T-cell (primary cell): ENCODE data around the gene POLE. TPM values are rescaled to one million over a fixed set of nuclear protein-coding genes. Genes with fewer than 3 reads are reported as not detected.
"Not testable (repeated sequence)": the region's sequence is repeated elsewhere in the genome, so short reads cannot be mapped to it uniquely, and the experiment has no call there.

Experiments used
- ATAC-seq, 4 experiments: fragments of 200-7000 bp in 3 of 4; fragments of 150-1000 bp in 1 of 4; cut with Tn5 transposase; replicated peaks in 1 of 4; 1 replicate in 3 of 4; 2 replicates in 1 of 4; pipeline ENCODE4 v1.10.0; 2021; ENCODE audit warnings: moderate library complexity in 3 of 4, mild to moderate bottlenecking in 2 of 4, moderate number of reproducible peaks in 1 of 4
- CTCF ChIA-PET, 2 donors: fragments of 300-600 bp; sonication (Branson Sonifier 250); formaldehyde crosslinking; loops; one replicate each; lab custom pipeline; 2022; ENCODE audit warnings: antibody characterized with exemption in 2 of 2; lab: Charles Lee
- POLR2A ChIA-PET, 2 donors: fragments of 300-600 bp; sonication (Branson Sonifier 250); formaldehyde crosslinking; loops; one replicate each; lab custom pipeline; 2022; ENCODE audit warnings: antibody characterized with exemption in 2 of 2; lab: Charles Lee
- DNase-seq, 35 experiments: peaks; one replicate each; pipeline versions ENCODE4 v3.0.0 to v3.0.0-alpha.2; 2013 to 2023
- H3K27ac ChIP-seq: one replicate; pipeline ENCODE4 v1.5.1; 2013; ENCODE audit warnings: low read length
- H3K27me3 ChIP-seq, 2 experiments: replicated peaks in 1 of 2; 1 replicate in 1 of 2; 2 replicates in 1 of 2; pipeline versions ENCODE4 v1.6.1 to v1.7.0; 2013; ENCODE audit warnings: low read length in 1 of 2, mixed read lengths in 1 of 2; ENCODE audit not compliant: control insufficient read depth in 2 of 2, insufficient read depth in 2 of 2; ENCODE audit errors: extremely low read depth in 1 of 2
- H3K36me3 ChIP-seq, 2 donors: 1 replicate in 1 of 2; 2 replicates in 1 of 2; pipeline versions ENCODE4 v1.6.1 to v1.7.0; 2013; ENCODE audit warnings: low read length in 1 of 2; ENCODE audit not compliant: control insufficient read depth in 2 of 2, insufficient read depth in 1 of 2; ENCODE audit errors: extremely low read depth in 1 of 2
- H3K4me1 ChIP-seq, 2 experiments: 1 replicate in 1 of 2; 2 replicates in 1 of 2; pipeline versions ENCODE4 v1.6.1 to v1.7.0; 2013; ENCODE audit warnings: low read length in 2 of 2, mixed read lengths in 1 of 2; ENCODE audit not compliant: insufficient read depth in 2 of 2, control insufficient read depth in 1 of 2; ENCODE audit errors: extremely low read depth in 1 of 2
- H3K4me3 ChIP-seq, 2 donors: 1 replicate in 1 of 2; 2 replicates in 1 of 2; pipeline versions ENCODE4 v1.5.1 to v1.7.0; 2013; ENCODE audit warnings: mild to moderate bottlenecking in 2 of 2, low read length in 1 of 2, moderate library complexity in 1 of 2; ENCODE audit not compliant: control insufficient read depth in 1 of 2; ENCODE audit errors: extremely low read depth in 1 of 2
- H3K9me3 ChIP-seq: 2 replicates; pipeline ENCODE4 v1.7.0; 2013
- H3K27ac Mint-ChIP-seq, 2 donors: one replicate each; pipeline ENCODE4 v1.8.0; 2020 to 2021; ENCODE audit warnings: mild to moderate bottlenecking in 2 of 2, mixed read lengths in 2 of 2
- H3K27me3 Mint-ChIP-seq, 2 donors: one replicate each; pipeline ENCODE4 v1.8.0; 2021 to 2022; ENCODE audit warnings: mixed read lengths in 2 of 2
- H3K36me3 Mint-ChIP-seq: one replicate; pipeline ENCODE4 v1.8.0; 2021; ENCODE audit warnings: mixed read lengths
- H3K4me1 Mint-ChIP-seq, 3 donors: one replicate each; pipeline ENCODE4 v1.8.0; 2020 to 2022; ENCODE audit warnings: mixed read lengths in 3 of 3, mild to moderate bottlenecking in 1 of 3
- H3K4me3 Mint-ChIP-seq, 3 donors: one replicate each; pipeline ENCODE4 v1.8.0; 2020 to 2022; ENCODE audit warnings: mild to moderate bottlenecking in 3 of 3, mixed read lengths in 3 of 3, moderate library complexity in 3 of 3
- H3K9me3 Mint-ChIP-seq, 3 donors: one replicate each; pipeline ENCODE4 v1.8.0; 2020 to 2022; ENCODE audit warnings: mixed read lengths in 3 of 3
- WGBS: methylation state at CpG from one replicate; pipeline ENCODE4 v1.1.5; 2013; ENCODE audit warnings: missing lambda C conversion rate; ENCODE audit not compliant: insufficient coverage; 5-methylcytosine and 5-hydroxymethylcytosine counted together
- total RNA-seq, 35 experiments: library from RNA in 6 of 35; stranded (reverse) in 6 of 35; fragments of 120-200 nt in 1 of 35; gene quantifications; one replicate each; pipeline versions ENCODE4 v1.2.1 to v1.2.4 and lab custom pipeline; 2013 to 2026

Gene POLE
- total RNA-seq, 5 donors from 2014 or later (not counting 1 experiment from before 2014, with no cell fraction given), result 43.6 to 70.4 (median 66.1) TPM

DNA sequence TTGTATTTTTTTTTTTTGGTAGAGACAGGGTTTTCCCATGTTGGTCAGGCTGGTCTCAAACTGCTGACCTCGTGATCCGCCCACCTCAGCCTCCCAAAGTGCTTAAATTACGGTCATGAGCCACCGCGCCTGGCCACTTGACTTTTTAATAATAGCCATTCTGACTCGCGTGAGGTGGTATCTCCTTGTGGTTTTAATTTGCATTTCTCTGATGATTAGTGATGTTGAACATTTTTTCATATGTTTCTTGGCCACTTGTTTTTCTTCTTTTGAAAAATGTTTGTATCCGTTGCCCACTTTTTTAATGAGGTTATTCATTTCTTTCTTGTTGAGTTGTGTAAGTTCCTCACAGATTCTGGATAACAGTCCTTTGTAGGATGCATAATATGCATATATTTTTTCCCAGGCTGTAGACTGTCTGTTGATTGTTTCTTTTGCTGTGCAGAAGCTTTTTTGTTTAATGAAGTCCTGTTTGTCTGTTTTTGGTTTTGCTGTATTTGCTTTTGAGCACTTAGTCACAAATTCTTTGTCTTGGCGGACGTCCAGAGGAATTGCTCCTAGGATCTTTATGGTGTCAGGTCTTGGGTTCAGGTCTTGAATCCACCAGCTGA, 13.2 kb upstream of the POLE start:
- no peak overlapping the region for H3K4me3 Mint-ChIP-seq
- Histone ChIP-seq H3K27ac (no peak overlapping the region), H3K27me3 (no peaks in the 10 kb centered on the region), H3K9me3 (no peaks in the 10 kb centered on the region), H3K4me3 (no peak overlapping the region), H3K4me1 (no peaks in the 10 kb centered on the region), H3K36me3 (peaks cover 4 to 14% of the 10 kb centered on the region in 2 donors)
- H3K27ac Mint-ChIP-seq, result no peak overlapping the region
- H3K36me3 Mint-ChIP-seq, result peaks cover 37% of the 10 kb centered on the region
- CTCF ChIA-PET, result no interaction called here
- no peaks in the 10 kb centered on the region for H3K27me3 Mint-ChIP-seq
- H3K9me3 Mint-ChIP-seq, result no peaks in the 10 kb centered on the region
- no peak for DNase-seq
- WGBS, result 87% methylated on average over 5 of the region's 10 CpGs
- H3K4me1 Mint-ChIP-seq, result peaks cover 0 to 5% (median 0%) of the 10 kb centered on the region in 3 donors
- no peak for ATAC-seq
- POLR2A ChIA-PET, result no interaction called here

DNA sequence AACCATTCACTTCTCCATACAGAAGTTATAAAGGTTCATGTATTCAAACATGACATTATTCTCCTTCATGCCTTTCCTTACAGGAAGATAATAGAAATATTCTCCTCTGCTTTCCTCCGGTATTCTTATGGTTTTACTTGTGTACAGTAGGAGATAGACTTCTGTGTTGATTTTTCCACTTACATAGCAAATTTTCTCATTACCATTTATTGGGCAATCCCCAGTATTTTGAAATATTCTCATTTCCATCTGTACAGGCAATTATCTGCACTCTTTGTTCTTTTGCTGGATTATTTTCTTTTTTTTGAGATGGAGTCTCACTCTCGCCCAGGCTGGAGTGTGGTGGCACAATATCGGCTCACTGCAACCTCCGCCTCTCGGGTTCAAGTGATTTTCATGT, 11.2 kb upstream of the POLE start:
- H3K4me1 Mint-ChIP-seq, result peaks cover 0 to 2% (median 0%) of the 10 kb centered on the region in 3 donors
- ChIA-PET CTCF (no interaction called here), POLR2A (no interaction called here)
- WGBS, result 100% methylated on average over 1 of the region's 5 CpGs
- no peak overlapping the region for H3K4me3 Mint-ChIP-seq
- no peak overlapping the region for H3K27ac ChIP-seq
- DNase-seq, result no peak
- no peak overlapping the region for H3K4me3 ChIP-seq
- H3K36me3 Mint-ChIP-seq, result peaks cover 24% of the 10 kb centered on the region
- no peak for ATAC-seq
- H3K27me3 ChIP-seq, result no peaks in the 10 kb centered on the region
- no peaks in the 10 kb centered on the region for H3K27me3 Mint-ChIP-seq
- H3K27ac Mint-ChIP-seq, result no peak overlapping the region
- H3K36me3 ChIP-seq, result peaks cover 4 to 14% of the 10 kb centered on the region in 2 donors
- no peaks in the 10 kb centered on the region for H3K9me3 Mint-ChIP-seq
- H3K4me1 ChIP-seq, result no peaks in the 10 kb centered on the region
- no peaks in the 10 kb centered on the region for H3K9me3 ChIP-seq

GRCh38 chr12:132695431-132695830, 8.3 kb upstream of the POLE start:
- Mint-ChIP-seq H3K4me1 (no peaks in the 10 kb centered on the region), H3K36me3 (peaks cover 22% of the 10 kb centered on the region), H3K27ac (no peak overlapping the region), H3K27me3 (no peaks in the 10 kb centered on the region), H3K4me3 (no peak overlapping the region), H3K9me3 (no peaks in the 10 kb centered on the region)
- DNase-seq (no peak), ATAC-seq (no peak)
- H3K36me3 ChIP-seq, result peaks cover 4 to 10% of the 10 kb centered on the region in 2 donors
- no peaks in the 10 kb centered on the region for H3K9me3 ChIP-seq
- ChIA-PET POLR2A (interaction anchor here in 1 of 2 donors (0.6 kb wide), 2 partner anchors 8 to 34 kb away, joined by 3 to 6 read pairs; no protein-coding TSS in a partner anchor), CTCF (interaction anchor here in 1 of 2 donors (0.7 kb wide), 1 partner anchor 12 kb away, joined by 3 read pairs; no protein-coding TSS in a partner anchor)
- no peaks in the 10 kb centered on the region for H3K4me1 ChIP-seq
- no peaks in the 10 kb centered on the region for H3K27me3 ChIP-seq
- H3K4me3 ChIP-seq, result no peak overlapping the region
- H3K27ac ChIP-seq, result no peak overlapping the region
- WGBS, result 97% methylated on average over 11 of the region's 12 CpGs

- CTCF ChIA-PET, result interaction anchor here in 1 of 2 donors (0.7 kb wide), 1 partner anchor 13 kb away, joined by 3 read pairs; no protein-coding TSS in a partner anchor
- not testable (repeated sequence) for H3K27me3 Mint-ChIP-seq, H3K4me1 Mint-ChIP-seq, H3K4me1 ChIP-seq, H3K9me3 ChIP-seq, ATAC-seq, H3K9me3 Mint-ChIP-seq, DNase-seq, H3K27me3 ChIP-seq, H3K27ac ChIP-seq, H3K4me3 Mint-ChIP-seq, H3K27ac Mint-ChIP-seq, H3K4me3 ChIP-seq
- H3K36me3 ChIP-seq, result peaks cover 4 to 10% of the 10 kb centered on the region in 2 donors
- H3K36me3 Mint-ChIP-seq, result peaks cover 18% of the 10 kb centered on the region
- 96% methylated on average over 3 of the region's 3 CpGs for whole genome bisulfite sequencing
- POLR2A ChIA-PET, result interaction anchor here in 1 of 2 donors (0.6 kb wide), 2 partner anchors 9 to 34 kb away, joined by 3 to 6 read pairs; no protein-coding TSS in a partner anchor
Observed at GRCh38 chr12:132694888-132695287, 7.7 kb upstream of the POLE start.

DNA sequence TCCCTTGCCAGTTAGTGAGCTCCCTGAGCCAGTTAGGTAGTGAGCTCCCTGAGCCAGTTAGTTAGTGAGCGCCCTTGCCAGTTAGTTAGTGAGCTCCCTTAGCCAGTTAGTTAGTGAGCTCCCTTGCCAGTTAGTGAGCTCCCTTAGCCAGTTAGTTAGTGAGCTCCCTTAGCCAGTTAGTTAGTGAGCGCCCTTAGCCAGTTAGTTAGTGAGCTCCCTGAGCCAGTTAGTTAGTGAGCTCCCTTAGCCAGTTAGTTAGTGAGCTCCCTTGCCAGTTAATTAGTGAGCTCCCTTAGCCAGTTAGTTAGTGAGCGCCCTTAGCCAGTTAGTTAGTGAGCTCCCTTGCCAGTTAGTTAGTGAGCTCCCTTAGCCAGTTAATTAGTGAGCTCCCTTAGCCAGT, 4.9 kb upstream of the POLE start:
- H3K27me3 Mint-ChIP-seq, POLR2A ChIA-PET: not testable (repeated sequence)

GRCh38 chr12:132690112-132690511, 3.0 kb upstream of the POLE start:
- POLR2A ChIA-PET, result no interaction called here
- Mint-ChIP-seq H3K9me3 (no peaks in the 10 kb centered on the region), H3K36me3 (no peaks in the 10 kb centered on the region), H3K27me3 (no peaks in the 10 kb centered on the region), H3K4me1 (peaks cover 0 to 23% (median 15%) of the 10 kb centered on the region in 3 donors), H3K4me3 (peak overlapping the region in 2 of 3 donors; percentile 48 to 75), H3K27ac (no peak overlapping the region)
- CTCF ChIA-PET, result no interaction called here
- H3K27me3 ChIP-seq, result peaks cover 0 to 2% of the 10 kb centered on the region in 2 experiments
- H3K36me3 ChIP-seq, result no peaks in the 10 kb centered on the region
- 96% methylated on average over 5 of the region's 9 CpGs for WGBS
- ATAC-seq (no peak), DNase-seq (no peak)
- H3K27ac ChIP-seq, result no peak overlapping the region
- H3K9me3 ChIP-seq, result no peaks in the 10 kb centered on the region
- no peak overlapping the region for H3K4me3 ChIP-seq
- H3K4me1 ChIP-seq, result peaks cover 0 to 20% of the 10 kb centered on the region in 2 experiments

More for the DNA sequence above, 4.9 kb upstream of the POLE start:
- H3K4me1 ChIP-seq, H3K27me3 ChIP-seq, ATAC-seq, H3K9me3 Mint-ChIP-seq, DNase-seq, H3K27ac Mint-ChIP-seq, H3K27ac ChIP-seq, H3K4me3 Mint-ChIP-seq, H3K36me3 Mint-ChIP-seq, H3K9me3 ChIP-seq, H3K4me3 ChIP-seq, H3K36me3 ChIP-seq: not testable (repeated sequence)
- CTCF ChIA-PET, result interaction anchor here in 1 of 2 donors (0.7 kb wide), 1 partner anchor 15 kb away, joined by 3 read pairs; no protein-coding TSS in a partner anchor
- 96% methylated on average over 3 of the region's 3 CpGs for WGBS
- H3K4me1 Mint-ChIP-seq, result peaks cover 0 to 13% (median 4%) of the 10 kb centered on the region in 3 donors
